ENCODE data around the gene INHBB.
A peak's percentile ranks its signal among the peaks of the same experiment; 100 is the strongest.

INHBB gene

DNA sequence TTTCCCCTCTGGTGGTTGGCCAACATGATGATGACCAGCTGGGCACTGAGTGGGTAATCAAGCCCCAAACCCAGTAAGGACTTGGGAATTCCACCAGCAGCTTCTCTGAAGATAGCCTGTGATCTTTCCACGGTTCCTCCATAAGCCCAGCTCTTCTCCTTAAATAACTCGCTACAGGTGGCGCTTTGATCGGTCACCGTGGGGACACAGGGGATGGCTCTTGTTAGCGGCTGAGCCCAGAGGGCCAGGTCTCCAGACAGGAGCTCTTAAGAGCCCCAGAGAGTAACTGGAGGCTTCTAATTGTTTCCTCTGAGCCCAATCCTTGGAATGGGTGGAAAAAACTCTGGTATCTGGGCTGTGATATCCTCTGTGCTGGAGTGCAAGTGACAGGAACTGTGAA lies 13.6 kb upstream of the INHBB start:
- Histone ChIP-seq H3K23ac (ENCODE audit: low read length in 2 of 2) (no peak overlapping the region), H2BK5ac (ENCODE audit: low read depth, low read length, poor library complexity, severe bottlenecking) (no peak overlapping the region), H3K4me1 (ENCODE audit: control insufficient read depth, insufficient read depth, low read depth, low read length) (no peaks in the 10 kb centered on the region), H3K14ac (ENCODE audit: low read length in 2 of 2) (no peak overlapping the region), H2BK120ac (ENCODE audit: low read depth, low read length) (no peak overlapping the region), H3K4ac (ENCODE audit: low read depth in 1 of 2, low read length in 2 of 2) (no peak overlapping the region), H2AFZ (ENCODE audit: low read depth, low read length) (no peak overlapping the region), H3K36me3 (ENCODE audit: control insufficient read depth in 1 of 2, insufficient read depth in 2 of 2, low read depth in 1 of 2, low read length in 2 of 2) (no peaks in the 10 kb centered on the region), H2AK5ac (ENCODE audit: low read length, severe bottlenecking) (no peak overlapping the region), H3K27ac (ENCODE audit: low read length, poor library complexity, severe bottlenecking) (no peak overlapping the region), H2BK12ac (ENCODE audit: low read length in 2 of 2) (no peak overlapping the region), H3K4me2 (ENCODE audit: low read length, poor library complexity, severe bottlenecking) (no peak overlapping the region), H3K4me3 (ENCODE audit: insufficient read depth in 1 of 2, low read depth in 1 of 2, low read length in 2 of 2) (no peak overlapping the region), H3K9ac (ENCODE audit: low read length) (no peak overlapping the region), H2BK15ac (ENCODE audit: low read depth, poor library complexity, severe bottlenecking) (no peak overlapping the region), H3K18ac (ENCODE audit: low read depth in 1 of 2, low read length in 2 of 2) (no peak overlapping the region), H3K79me1 (replicated peaks; ENCODE audit: low read length, poor library complexity, severe bottlenecking) (no peaks in the 10 kb centered on the region), H3K27me3 (ENCODE audit: control insufficient read depth in 1 of 2, insufficient read depth in 1 of 2, low read length in 2 of 2) (peaks cover 76 to 85% of the 10 kb centered on the region in 2 experiments), H4K8ac (ENCODE audit: low read length) (no peak overlapping the region), H3K9me3 (ENCODE audit: control insufficient read depth, low read length) (peaks cover 5% of the 10 kb centered on the region), H4K91ac (ENCODE audit: low read length) (no peak overlapping the region)
- no peak for DNase-seq
- WGBS = 89% methylated on average over 6 of the region's 6 CpGs

DNA sequence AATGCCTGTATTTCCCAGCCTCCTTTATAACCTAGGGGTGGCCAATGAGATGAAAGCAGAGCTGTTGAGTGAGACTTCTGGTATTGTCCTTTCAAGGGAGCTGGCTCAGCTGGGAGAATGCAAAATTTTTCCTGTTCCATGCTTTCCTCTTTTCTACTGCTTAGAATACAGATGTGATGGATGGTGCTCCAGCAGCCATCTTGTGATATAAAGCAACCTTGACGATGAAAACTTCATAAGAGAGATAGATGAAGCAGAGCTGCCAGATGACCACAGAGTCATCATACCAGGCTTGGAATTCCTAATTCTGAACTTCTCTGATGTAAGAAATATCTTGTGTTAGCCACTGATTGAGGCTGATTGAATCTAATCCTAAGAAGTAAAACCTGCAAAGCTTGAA lies 11.9 kb upstream of the INHBB start:
- 100% methylated on average over 1 of the region's 1 CpG for WGBS
- no peaks in the 10 kb centered on the region for H3K79me1 ChIP-seq (replicated peaks; ENCODE audit: low read length, poor library complexity, severe bottlenecking)
- peaks cover 5% of the 10 kb centered on the region for H3K9me3 ChIP-seq (ENCODE audit: control insufficient read depth, low read length)
- no peaks in the 10 kb centered on the region for H3K4me1 ChIP-seq (ENCODE audit: control insufficient read depth, insufficient read depth, low read depth, low read length)
- H3K14ac ChIP-seq (ENCODE audit: low read length in 2 of 2) = no peak overlapping the region
- no peaks in the 10 kb centered on the region for H3K36me3 ChIP-seq (ENCODE audit: control insufficient read depth in 1 of 2, insufficient read depth in 2 of 2, low read depth in 1 of 2, low read length in 2 of 2)
- H3K4ac ChIP-seq (ENCODE audit: low read depth in 1 of 2, low read length in 2 of 2) = no peak overlapping the region
- H3K27ac ChIP-seq (ENCODE audit: low read length, poor library complexity, severe bottlenecking) = no peak overlapping the region
- H3K4me2 ChIP-seq (ENCODE audit: low read length, poor library complexity, severe bottlenecking) = no peak overlapping the region
- no peak overlapping the region for H2BK120ac ChIP-seq (ENCODE audit: low read depth, low read length)
- no peak overlapping the region for H2AFZ ChIP-seq (ENCODE audit: low read depth, low read length)
- no peak overlapping the region for H2BK12ac ChIP-seq (ENCODE audit: low read length in 2 of 2)
- no peak overlapping the region for H4K91ac ChIP-seq (ENCODE audit: low read length)
- no peak overlapping the region for H4K8ac ChIP-seq (ENCODE audit: low read length)
- H2BK5ac ChIP-seq (ENCODE audit: low read depth, low read length, poor library complexity, severe bottlenecking) = no peak overlapping the region
- no peak overlapping the region for H3K23ac ChIP-seq (ENCODE audit: low read length in 2 of 2)
- no peak overlapping the region for H2BK15ac ChIP-seq (ENCODE audit: low read depth, poor library complexity, severe bottlenecking)
- H3K18ac ChIP-seq (ENCODE audit: low read depth in 1 of 2, low read length in 2 of 2) = no peak overlapping the region
- no peak overlapping the region for H3K4me3 ChIP-seq (ENCODE audit: insufficient read depth in 1 of 2, low read depth in 1 of 2, low read length in 2 of 2)
- no peak for DNase-seq
- H3K27me3 ChIP-seq (ENCODE audit: control insufficient read depth in 1 of 2, insufficient read depth in 1 of 2, low read length in 2 of 2) = peaks cover 75 to 79% of the 10 kb centered on the region in 2 experiments
- no peak overlapping the region for H3K9ac ChIP-seq (ENCODE audit: low read length)
- H2AK5ac ChIP-seq (ENCODE audit: low read length, severe bottlenecking) = no peak overlapping the region

DNA sequence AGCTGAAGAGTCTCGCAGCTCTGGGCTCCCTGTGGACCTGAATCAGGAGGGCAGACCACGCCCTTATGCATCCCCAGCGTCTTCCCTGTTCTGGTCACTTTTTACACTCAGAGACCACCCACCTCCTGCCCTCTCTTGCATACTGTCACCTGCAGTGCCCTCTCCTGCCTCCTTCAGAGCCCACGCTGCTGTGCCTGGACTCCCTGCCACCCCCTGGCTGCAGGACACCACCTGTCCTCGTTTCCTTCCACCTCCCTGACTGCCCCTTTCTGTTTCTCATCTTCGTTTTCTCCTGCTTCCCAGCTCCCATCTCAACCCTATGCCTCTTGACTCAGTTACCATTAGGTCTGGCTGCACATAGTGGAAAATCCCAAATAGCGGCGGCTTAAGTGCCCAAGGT lies 9.2 kb upstream of the INHBB start:
- no peak overlapping the region for H3K9ac ChIP-seq (ENCODE audit: low read length)
- H3K4ac ChIP-seq (ENCODE audit: low read depth in 1 of 2, low read length in 2 of 2) = no peak overlapping the region
- H4K8ac ChIP-seq (ENCODE audit: low read length) = no peak overlapping the region
- H2BK120ac ChIP-seq (ENCODE audit: low read depth, low read length) = no peak overlapping the region
- peak overlapping the region; percentile 30 for H4K91ac ChIP-seq (ENCODE audit: low read length)
- H3K4me1 ChIP-seq (ENCODE audit: control insufficient read depth, insufficient read depth, low read depth, low read length) = no peaks in the 10 kb centered on the region
- H3K27me3 ChIP-seq (ENCODE audit: control insufficient read depth in 1 of 2, insufficient read depth in 1 of 2, low read length in 2 of 2) = peaks cover 75 to 78% of the 10 kb centered on the region in 2 experiments
- no peak overlapping the region for H2BK12ac ChIP-seq (ENCODE audit: low read length in 2 of 2)
- H3K4me2 ChIP-seq (ENCODE audit: low read length, poor library complexity, severe bottlenecking) = no peak overlapping the region
- no peak overlapping the region for H2AK5ac ChIP-seq (ENCODE audit: low read length, severe bottlenecking)
- H3K27ac ChIP-seq (ENCODE audit: low read length, poor library complexity, severe bottlenecking) = no peak overlapping the region
- no peak overlapping the region for H3K23ac ChIP-seq (ENCODE audit: low read length in 2 of 2)
- no peak overlapping the region for H3K14ac ChIP-seq (ENCODE audit: low read length in 2 of 2)
- H3K79me1 ChIP-seq (replicated peaks; ENCODE audit: low read length, poor library complexity, severe bottlenecking) = no peaks in the 10 kb centered on the region
- no peak overlapping the region for H3K18ac ChIP-seq (ENCODE audit: low read depth in 1 of 2, low read length in 2 of 2)
- no peak overlapping the region for H2BK5ac ChIP-seq (ENCODE audit: low read depth, low read length, poor library complexity, severe bottlenecking)
- H3K4me3 ChIP-seq (ENCODE audit: insufficient read depth in 1 of 2, low read depth in 1 of 2, low read length in 2 of 2) = no peak overlapping the region
- H3K9me3 ChIP-seq (ENCODE audit: control insufficient read depth, low read length) = peaks cover 5% of the 10 kb centered on the region
- DNase-seq = no peak
- H3K36me3 ChIP-seq (ENCODE audit: control insufficient read depth in 1 of 2, insufficient read depth in 2 of 2, low read depth in 1 of 2, low read length in 2 of 2) = no peaks in the 10 kb centered on the region
- H2AFZ ChIP-seq (ENCODE audit: low read depth, low read length) = no peak overlapping the region
- WGBS = 59% methylated on average over 8 of the region's 8 CpGs
- H2BK15ac ChIP-seq (ENCODE audit: low read depth, poor library complexity, severe bottlenecking) = no peak overlapping the region

DNA sequence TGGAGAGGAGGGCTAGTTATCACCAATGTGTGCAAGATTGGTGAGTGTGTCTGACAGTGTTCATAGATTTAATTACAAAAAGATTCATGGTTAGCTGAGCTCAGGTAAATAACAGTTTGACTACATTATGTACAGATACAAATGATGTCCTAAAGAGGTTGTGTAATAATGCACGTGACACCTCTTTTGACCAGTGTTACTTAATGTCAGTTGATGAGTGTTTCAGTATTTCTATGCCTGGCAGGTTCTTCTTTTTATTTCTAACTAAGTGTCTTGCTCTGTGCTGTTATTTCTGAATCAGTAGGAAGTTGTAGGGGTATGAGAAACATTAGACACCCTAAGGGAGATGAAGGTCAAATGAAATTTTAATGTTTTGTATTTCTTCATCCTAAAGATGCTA lies 7.9 kb upstream of the INHBB start:
- 87% methylated on average over 1 of the region's 1 CpG for WGBS
- no peak overlapping the region for H3K14ac ChIP-seq (ENCODE audit: low read length in 2 of 2)

More for the DNA sequence above, 7.9 kb upstream of the INHBB start:
- no peak overlapping the region for H2AFZ ChIP-seq (ENCODE audit: low read depth, low read length)
- H2BK15ac ChIP-seq (ENCODE audit: low read depth, poor library complexity, severe bottlenecking) = no peak overlapping the region
- H4K8ac ChIP-seq (ENCODE audit: low read length) = no peak overlapping the region
- no peak for DNase-seq
- H3K36me3 ChIP-seq (ENCODE audit: control insufficient read depth in 1 of 2, insufficient read depth in 2 of 2, low read depth in 1 of 2, low read length in 2 of 2) = no peaks in the 10 kb centered on the region
- peaks cover 2% of the 10 kb centered on the region for H3K4me1 ChIP-seq (ENCODE audit: control insufficient read depth, insufficient read depth, low read depth, low read length)
- H3K79me1 ChIP-seq (replicated peaks; ENCODE audit: low read length, poor library complexity, severe bottlenecking) = no peaks in the 10 kb centered on the region
- no peak overlapping the region for H4K91ac ChIP-seq (ENCODE audit: low read length)
- H2BK5ac ChIP-seq (ENCODE audit: low read depth, low read length, poor library complexity, severe bottlenecking) = no peak overlapping the region
- no peak overlapping the region for H3K4me3 ChIP-seq (ENCODE audit: insufficient read depth in 1 of 2, low read depth in 1 of 2, low read length in 2 of 2)
- no peak overlapping the region for H3K4me2 ChIP-seq (ENCODE audit: low read length, poor library complexity, severe bottlenecking)
- no peak overlapping the region for H3K23ac ChIP-seq (ENCODE audit: low read length in 2 of 2)
- no peak overlapping the region for H3K4ac ChIP-seq (ENCODE audit: low read depth in 1 of 2, low read length in 2 of 2)
- no peak overlapping the region for H2BK120ac ChIP-seq (ENCODE audit: low read depth, low read length)
- H3K27ac ChIP-seq (ENCODE audit: low read length, poor library complexity, severe bottlenecking) = no peak overlapping the region
- H3K27me3 ChIP-seq (ENCODE audit: control insufficient read depth in 1 of 2, insufficient read depth in 1 of 2, low read length in 2 of 2) = peaks cover 75 to 79% of the 10 kb centered on the region in 2 experiments
- H3K18ac ChIP-seq (ENCODE audit: low read depth in 1 of 2, low read length in 2 of 2) = no peak overlapping the region
- no peak overlapping the region for H3K9ac ChIP-seq (ENCODE audit: low read length)
- H3K9me3 ChIP-seq (ENCODE audit: control insufficient read depth, low read length) = peaks cover 5% of the 10 kb centered on the region
- no peak overlapping the region for H2AK5ac ChIP-seq (ENCODE audit: low read length, severe bottlenecking)
- no peak overlapping the region for H2BK12ac ChIP-seq (ENCODE audit: low read length in 2 of 2)
